ENCODE measurements around the gene NCKAP5L.

- TF ChIP-seq, protein P1, sequence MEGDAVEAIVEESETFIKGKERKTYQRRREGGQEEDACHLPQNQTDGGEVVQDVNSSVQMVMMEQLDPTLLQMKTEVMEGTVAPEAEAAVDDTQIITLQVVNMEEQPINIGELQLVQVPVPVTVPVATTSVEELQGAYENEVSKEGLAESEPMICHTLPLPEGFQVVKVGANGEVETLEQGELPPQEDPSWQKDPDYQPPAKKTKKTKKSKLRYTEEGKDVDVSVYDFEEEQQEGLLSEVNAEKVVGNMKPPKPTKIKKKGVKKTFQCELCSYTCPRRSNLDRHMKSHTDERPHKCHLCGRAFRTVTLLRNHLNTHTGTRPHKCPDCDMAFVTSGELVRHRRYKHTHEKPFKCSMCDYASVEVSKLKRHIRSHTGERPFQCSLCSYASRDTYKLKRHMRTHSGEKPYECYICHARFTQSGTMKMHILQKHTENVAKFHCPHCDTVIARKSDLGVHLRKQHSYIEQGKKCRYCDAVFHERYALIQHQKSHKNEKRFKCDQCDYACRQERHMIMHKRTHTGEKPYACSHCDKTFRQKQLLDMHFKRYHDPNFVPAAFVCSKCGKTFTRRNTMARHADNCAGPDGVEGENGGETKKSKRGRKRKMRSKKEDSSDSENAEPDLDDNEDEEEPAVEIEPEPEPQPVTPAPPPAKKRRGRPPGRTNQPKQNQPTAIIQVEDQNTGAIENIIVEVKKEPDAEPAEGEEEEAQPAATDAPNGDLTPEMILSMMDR (IDR thresholded peaks at IDR 0.05): no peak
- no peak for TF ChIP-seq POLR2A (IDR thresholded peaks at IDR 0.05)
- TF ChIP-seq EP300 (IDR thresholded peaks at IDR 0.05): no peak
Measured at GRCh38 chr12:49811961-49812401, 16.2 kb downstream of the NCKAP5L start.

Measured in ovary (tissue), 3 donors.